Fibroblast of lung (primary cell): ENCODE results near the gene BLOC1S3.

Experiments
- CTCF ChIP-seq, 2 donors: IDR thresholded peaks in 1 of 2; conservative IDR thresholded peaks in 1 of 2; 1 replicate in 1 of 2; 2 replicates in 1 of 2; pipeline ENCODE4 v1.5.1; 2011 to 2012; ENCODE audit warnings: low read length in 2 of 2, control low read depth in 1 of 2, inconsistent platforms in 1 of 2, low read depth in 1 of 2, mild to moderate bottlenecking in 1 of 2
- EZH2 ChIP-seq: IDR thresholded peaks from 2 replicates; pipeline ENCODE4 v1.5.1; 2012; ENCODE audit warnings: low read length, control low read depth, mild to moderate bottlenecking; ENCODE audit errors: missing control alignments

GRCh38 chr19:45217957-45218334 lies 39.4 kb downstream of the BLOC1S3 start:
- TF ChIP-seq CTCF (conservative IDR thresholded peaks at IDR 0.05 in 1 of 2, IDR thresholded peaks at IDR 0.05 in 1 of 2; ENCODE audit: low read depth in 1 of 2, low read length in 2 of 2) (no peak), EZH2 (no peak)
